ENCODE results near the gene GAMT. TPM values are rescaled to one million over a fixed set of nuclear protein-coding genes. Genes with fewer than 3 reads are reported as not detected.
"Not testable (repeated sequence)": the region's sequence is repeated elsewhere in the genome, so short reads cannot be mapped to it uniquely, and the experiment has no call there.

Gene GAMT
- 101 and 117 TPM in 2 replicates for total RNA-seq (2014; rRNA removed; shearing (Covaris generic))

DNA sequence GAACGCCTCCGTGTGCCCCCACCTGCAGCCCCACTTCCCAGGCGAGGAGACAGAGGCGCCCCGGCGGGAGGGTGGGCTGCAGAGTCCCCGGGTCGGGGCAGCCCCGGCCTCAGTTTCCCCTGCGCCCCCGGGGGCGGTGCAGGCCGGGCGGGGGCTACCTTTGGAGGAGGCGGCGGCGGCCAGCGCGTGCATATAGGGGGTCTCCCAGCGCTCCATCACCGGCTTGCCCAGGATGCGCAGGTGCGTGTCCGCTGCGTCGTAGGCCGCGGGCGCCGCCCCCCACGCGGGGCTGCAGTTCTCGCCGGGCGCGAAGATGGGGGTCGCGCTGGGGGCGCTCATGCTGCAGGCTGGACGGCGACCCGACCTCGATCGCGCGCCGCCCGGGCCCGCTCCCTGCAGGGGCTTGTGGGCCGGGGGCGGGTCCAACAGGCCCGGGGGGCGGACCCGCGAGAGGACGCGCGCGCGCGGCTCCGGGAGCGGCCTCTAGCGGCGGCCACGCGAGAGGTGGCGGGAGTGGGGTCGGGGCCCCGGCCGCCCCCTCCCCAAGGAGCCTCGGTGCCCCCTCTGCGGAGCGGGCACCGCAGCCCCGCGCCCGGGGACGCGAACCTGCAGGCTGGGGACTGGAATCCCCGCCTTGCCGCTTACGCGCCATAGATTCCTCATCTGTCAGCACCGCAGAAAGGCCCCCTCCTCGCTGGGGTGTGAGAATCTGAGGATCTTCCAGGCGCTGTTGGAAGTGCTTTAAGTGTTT, at the start of gene GAMT:
Gene GAMT (minus strand): TSS at position 405 of the 751 bp plus-strand sequence. CDS start 66 bp downstream, at position 339.
- DNase-seq (ENCODE audit: low spot score): no peak

- DNase-seq (ENCODE audit: low spot score): no peak
Measured at GRCh38 chr19:1449467-1450442, 48.4 kb upstream of the GAMT start, which contains the start of gene APC2. APC2 (plus strand) TSS chr19:1450121; CDS start chr19:1453002, 2,881 bp downstream.

DNA sequence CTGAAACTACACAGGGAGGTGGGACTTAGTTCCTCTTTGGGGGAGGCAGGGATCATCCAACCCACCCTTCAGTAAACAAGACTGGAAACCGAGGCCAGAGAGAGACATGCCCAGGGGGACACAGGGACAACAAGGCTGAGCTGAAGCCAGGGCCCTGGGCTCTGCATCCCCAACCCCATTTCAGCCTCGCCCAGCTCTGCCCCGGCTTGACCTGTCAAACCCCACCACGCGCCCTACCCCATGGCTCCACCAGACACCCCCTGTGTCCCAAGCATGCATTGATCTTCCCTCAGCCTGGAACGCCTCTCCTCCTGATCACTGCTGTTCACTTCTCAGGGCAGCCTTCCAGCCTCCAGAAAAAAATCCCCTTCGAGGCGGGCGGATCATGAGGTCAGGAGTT, 46.6 kb upstream of the GAMT start:
- DNase-seq (ENCODE audit: low spot score): no peak

- no peak for DNase-seq (ENCODE audit: low spot score)
Measured at GRCh38 chr19:1447504-1447903, 46.2 kb upstream of the GAMT start.

DNA sequence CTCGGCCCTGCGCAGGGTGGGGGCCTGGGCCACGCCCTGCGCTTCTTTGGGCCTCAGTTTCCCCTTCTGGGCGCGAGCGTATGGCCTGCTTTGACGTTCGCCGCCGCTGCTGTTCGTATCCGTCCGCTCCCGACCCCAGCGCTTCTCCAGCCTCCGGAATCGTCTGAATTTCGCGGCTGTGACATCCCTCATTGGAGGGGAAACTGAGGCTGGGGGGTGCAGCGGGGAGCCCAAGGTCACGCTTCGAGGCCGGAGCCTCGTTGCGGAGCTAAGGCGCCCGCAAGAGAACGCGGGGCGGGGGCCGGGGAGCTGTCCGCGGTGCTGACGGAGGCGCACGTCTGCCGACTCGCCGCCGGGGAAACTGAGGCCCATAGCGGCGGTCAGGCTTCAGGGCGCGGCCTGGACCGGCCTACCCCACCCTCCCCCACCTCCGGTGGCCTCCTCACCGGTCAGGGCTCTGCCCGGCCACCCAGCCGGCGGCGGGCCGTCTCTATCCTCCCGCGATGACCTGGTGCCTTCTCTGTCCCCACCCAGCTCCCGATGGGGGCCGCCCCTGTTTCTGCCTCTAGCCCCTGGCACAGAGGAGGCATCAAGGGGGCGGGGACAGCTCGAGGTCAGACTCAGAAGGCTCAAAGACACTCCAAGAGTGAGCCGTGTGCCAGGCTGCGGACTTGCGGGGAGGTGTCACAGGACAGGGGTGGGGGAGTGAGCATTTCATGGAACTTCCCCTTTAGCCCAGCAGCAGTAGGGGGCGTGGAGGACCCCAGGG, 45.6 kb upstream of the GAMT start:
- DNase-seq (ENCODE audit: low spot score): no peak

GRCh38 chr19:1445932-1446712, 44.8 kb upstream of the GAMT start:
- no peak for DNase-seq (ENCODE audit: low spot score)

DNA sequence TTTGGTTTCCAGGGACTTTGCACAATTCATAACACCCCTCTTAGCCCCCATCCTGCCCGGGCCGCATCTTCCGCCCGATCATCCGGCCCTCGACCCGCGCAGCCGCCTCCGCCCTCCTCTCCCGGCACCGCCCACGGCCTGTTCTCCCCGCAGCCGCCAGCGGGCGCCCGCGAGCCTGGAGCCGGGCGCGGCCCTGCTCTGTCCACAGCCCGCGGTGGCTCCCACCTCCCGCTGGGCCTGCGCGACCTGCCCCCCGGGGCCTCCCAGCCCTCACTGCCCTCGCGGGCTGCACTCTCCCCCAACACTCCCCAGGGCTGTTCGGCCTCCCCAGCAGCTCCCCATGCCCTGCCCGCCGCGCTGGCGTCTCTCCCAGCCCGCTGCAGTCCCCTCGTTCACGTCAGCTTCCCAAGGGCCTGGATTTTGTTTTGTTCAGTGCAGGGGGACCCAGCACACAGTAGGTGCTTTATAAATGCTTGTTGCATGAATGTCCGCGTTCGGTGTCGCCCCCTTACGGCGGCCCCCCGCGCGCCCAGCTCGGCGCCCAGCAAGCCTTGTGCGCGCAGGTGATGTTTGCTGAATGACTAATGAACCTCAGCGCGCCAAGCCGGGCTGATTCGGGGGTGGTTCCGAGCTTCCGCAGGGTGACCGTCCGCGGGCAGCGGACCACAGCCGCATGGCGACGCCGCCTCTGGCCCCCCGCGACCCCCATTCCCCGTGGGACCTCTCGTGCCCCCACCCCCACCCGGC, 44.0 kb upstream of the GAMT start:
- peak; percentile 62 for DNase-seq (ENCODE audit: low spot score)

- DNase-seq (ENCODE audit: low spot score): no peak
Measured at GRCh38 chr19:1441677-1442438, 40.5 kb upstream of the GAMT start.

DNA sequence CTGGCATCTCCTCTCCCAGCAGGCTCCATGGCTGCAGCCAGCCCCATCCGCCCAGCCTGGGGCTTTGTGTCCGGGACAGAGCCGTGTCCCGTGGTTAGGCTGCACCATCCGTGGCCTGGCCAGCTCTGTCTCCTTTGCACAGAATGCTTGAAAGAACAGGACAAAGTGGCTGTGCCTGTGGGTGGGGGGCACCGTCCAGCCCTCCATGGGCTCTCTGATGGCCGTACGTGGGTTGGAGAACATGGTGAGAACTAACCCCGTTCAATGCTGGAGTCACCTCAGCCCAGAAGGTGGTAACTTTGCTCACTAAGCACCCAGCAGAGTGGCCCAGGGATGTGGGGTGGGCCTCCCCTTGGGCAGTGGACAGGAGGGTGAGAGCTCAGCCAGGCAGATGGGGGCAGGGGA, 39.7 kb upstream of the GAMT start:
- no peak for DNase-seq (ENCODE audit: low spot score)

DNA sequence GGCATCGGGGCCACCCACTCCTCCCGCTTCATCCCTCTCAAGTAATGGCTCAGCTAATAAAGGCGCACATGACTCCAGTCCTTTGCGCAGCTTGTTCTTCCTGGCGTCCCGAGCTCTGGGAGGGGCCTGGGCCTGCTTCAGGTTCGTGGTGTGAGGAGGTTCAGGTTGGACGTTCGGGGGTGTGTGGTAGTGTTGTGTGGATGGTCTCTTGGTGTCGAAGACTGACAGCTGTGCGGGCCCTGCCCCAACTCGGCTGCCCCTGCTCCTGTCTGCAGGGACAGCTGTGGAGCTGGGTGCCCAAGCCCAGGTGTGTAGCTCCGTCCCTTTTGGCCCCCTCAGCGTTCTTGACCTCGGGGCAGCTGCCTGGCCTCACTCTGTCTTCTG, 39.1 kb upstream of the GAMT start:
- no peak for DNase-seq (ENCODE audit: low spot score)

DNA sequence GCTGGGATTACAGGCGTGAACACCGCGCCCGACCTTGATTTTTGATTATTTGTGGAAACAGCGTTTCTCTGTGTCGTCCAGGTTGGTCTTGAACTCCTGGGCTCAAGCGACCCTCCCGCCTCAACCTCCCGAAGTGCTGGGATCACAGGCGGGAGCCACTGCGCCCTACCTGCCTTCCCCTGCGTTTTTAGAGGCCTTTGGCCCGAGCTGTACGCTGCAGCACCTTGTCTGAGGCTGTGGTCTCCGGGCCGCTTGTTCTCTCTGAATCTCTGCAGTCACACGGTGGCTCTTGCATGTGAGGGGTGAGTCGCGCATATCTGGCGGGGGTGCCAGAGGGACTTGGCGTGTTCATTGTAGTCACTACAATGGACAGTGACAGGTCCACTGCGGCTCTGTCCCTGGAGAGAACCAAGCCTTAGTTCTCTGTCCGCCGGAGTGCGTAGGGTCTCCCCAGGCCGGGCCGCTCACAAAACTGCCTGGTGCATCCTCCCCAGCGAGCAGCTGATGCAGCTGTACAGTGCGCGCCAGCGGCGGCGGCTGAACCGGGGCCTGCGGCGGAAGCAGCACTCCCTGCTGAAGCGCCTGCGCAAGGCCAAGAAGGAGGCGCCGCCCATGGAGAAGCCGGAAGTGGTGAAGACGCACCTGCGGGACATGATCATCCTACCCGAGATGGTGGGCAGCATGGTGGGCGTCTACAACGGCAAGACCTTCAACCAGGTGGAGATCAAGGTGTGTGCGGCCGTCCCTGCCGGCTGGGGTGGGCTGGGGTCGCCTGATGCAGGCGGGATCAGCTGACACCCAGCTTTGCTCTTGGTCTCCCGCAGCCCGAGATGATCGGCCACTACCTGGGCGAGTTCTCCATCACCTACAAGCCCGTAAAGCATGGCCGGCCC, 38.4 kb upstream of the GAMT start:
- not testable (repeated sequence) for DNase-seq (ENCODE audit: low spot score)

GRCh38 chr19:1438933-1439354, 37.6 kb upstream of the GAMT start:
- DNase-seq (ENCODE audit: low spot score): no peak

- DNase-seq (ENCODE audit: low spot score): peak; percentile 87
Measured at GRCh38 chr19:1438035-1438932, 36.9 kb upstream of the GAMT start, which contains the start of gene RPS15. RPS15 (plus strand) TSS chr19:1438396; CDS start chr19:1438426, 30 bp downstream.

- no peak for DNase-seq (ENCODE audit: low spot score)
Measured at GRCh38 chr19:1437609-1438008, 36.3 kb upstream of the GAMT start.

- no peak for DNase-seq (ENCODE audit: low spot score)
Measured at GRCh38 chr19:1435378-1435989, 34.1 kb upstream of the GAMT start.

- DNase-seq (ENCODE audit: low spot score): no peak
Measured at GRCh38 chr19:1434577-1435060, 33.3 kb upstream of the GAMT start.

DNA sequence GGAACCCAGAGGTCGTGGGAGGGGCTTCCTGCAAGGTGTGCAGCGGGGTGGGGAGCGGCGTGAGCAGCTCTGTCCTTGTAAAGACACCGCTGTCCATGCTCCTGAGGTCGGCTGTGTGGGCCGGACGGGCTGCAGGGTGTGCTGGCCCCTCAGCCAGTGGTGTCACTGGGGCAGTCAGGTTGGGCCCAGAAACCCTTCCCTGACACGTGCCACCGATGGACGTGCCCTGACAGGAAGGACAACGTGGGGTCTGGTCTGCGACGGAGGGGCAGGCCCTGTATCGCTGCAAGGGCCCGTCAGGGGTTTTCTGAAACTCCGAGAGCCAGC, 32.7 kb upstream of the GAMT start:
- no peak for DNase-seq (ENCODE audit: low spot score)
